Measurements from ENCODE around the gene AHR.

Gene AHR

DNA sequence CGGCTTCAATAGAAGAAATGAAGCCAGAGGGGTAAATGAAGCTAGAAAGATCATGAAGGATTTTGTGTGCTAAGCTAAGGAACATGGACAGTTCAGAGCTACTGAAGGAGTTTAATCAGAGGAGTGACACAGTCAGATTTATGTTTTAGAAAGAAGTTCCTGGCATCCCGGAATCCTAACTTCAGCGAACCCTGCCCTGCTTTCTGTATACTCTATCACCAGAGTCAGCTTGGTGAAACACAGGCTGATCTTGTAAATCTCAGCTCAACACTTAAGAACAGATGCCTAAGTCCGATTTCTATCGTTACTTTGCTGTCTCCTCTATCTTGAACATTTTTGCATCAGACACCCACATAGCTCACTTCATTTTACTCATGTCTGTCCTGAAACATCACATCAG lies 9.1 kb downstream of the AHR start:
- no peak for DNase-seq (ENCODE audit: low read depth)
- no peak overlapping the region for H3K4me3 ChIP-seq (ENCODE audit: low read depth, low read length)
- TF ChIP-seq, protein P1, sequence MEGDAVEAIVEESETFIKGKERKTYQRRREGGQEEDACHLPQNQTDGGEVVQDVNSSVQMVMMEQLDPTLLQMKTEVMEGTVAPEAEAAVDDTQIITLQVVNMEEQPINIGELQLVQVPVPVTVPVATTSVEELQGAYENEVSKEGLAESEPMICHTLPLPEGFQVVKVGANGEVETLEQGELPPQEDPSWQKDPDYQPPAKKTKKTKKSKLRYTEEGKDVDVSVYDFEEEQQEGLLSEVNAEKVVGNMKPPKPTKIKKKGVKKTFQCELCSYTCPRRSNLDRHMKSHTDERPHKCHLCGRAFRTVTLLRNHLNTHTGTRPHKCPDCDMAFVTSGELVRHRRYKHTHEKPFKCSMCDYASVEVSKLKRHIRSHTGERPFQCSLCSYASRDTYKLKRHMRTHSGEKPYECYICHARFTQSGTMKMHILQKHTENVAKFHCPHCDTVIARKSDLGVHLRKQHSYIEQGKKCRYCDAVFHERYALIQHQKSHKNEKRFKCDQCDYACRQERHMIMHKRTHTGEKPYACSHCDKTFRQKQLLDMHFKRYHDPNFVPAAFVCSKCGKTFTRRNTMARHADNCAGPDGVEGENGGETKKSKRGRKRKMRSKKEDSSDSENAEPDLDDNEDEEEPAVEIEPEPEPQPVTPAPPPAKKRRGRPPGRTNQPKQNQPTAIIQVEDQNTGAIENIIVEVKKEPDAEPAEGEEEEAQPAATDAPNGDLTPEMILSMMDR (IDR thresholded peaks at IDR 0.05; ENCODE audit: low read depth, low read length, missing control alignments): no peak
- in situ Hi-C loops (cut with HindIII; ENCODE audit: low sequenced_read_pairs): loop anchor here (25.0 kb wide), 1 partner anchor 320 kb away; no protein-coding TSS in a partner anchor

DNA sequence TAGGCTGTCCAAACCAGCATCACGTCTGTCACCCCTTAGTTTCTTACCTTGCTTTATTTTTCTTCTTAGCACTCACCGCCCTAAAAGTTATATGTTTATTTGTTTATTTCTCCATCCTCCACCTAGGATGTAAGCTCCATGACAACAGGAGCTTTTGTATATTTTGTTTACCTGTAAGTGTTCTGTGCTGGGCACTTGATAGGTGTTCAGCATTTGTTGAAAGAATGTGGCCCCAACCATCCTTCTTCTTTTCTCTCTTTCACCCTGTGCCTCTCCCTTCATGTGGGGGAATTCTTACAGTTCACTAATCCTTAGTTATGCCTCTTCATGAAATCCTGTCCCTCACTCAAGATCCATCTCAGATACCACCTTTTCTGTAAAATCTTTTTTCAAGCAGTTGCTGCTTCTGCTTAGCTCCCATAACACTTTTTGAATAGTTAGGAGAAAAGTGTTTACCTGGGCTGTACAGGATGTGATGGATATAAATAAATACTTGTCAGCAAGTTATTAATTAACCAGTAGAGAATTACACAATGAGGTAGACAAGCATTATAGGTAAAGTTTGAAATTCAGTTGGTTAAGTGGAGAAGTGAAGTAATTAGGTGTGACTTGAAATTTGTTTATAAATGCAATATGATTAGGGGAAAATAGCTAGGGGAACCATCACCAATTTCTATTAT lies 9.7 kb downstream of the AHR start:
- no peak overlapping the region for H3K4me3 ChIP-seq (ENCODE audit: low read depth, low read length)
- DNase-seq (ENCODE audit: low read depth): no peak
- TF ChIP-seq, protein P1 (IDR thresholded peaks at IDR 0.05; ENCODE audit: low read depth, low read length, missing control alignments): no peak
- in situ Hi-C loops (cut with HindIII; ENCODE audit: low sequenced_read_pairs): loop anchor here (25.0 kb wide), 1 partner anchor 321 kb away; no protein-coding TSS in a partner anchor

DNA sequence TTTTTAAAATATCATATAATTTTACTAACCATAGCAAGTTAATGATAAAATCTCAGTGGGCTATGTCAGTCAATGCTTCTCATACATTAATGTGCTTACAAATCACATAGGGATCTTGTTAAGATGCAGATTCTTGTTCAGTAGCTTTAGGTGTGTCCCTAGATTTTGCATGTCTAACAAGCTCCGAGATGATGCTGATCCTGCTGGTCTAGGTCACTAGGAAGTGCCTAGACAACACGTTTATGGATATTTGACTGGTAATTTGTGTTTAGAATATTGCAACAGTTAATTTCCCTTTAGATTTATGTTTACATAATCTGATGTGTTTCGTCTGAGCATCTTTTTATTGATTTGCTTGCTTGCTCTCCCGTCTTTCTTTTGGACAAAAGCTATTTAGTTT lies 12.7 kb downstream of the AHR start:
- TF ChIP-seq, protein P1 (IDR thresholded peaks at IDR 0.05; ENCODE audit: low read depth, low read length, missing control alignments): no peak
- H3K4me3 ChIP-seq (ENCODE audit: low read depth, low read length): no peak overlapping the region
- in situ Hi-C loops (cut with HindIII; ENCODE audit: low sequenced_read_pairs): loop anchor here (25.0 kb wide), 1 partner anchor 324 kb away; no protein-coding TSS in a partner anchor

DNA sequence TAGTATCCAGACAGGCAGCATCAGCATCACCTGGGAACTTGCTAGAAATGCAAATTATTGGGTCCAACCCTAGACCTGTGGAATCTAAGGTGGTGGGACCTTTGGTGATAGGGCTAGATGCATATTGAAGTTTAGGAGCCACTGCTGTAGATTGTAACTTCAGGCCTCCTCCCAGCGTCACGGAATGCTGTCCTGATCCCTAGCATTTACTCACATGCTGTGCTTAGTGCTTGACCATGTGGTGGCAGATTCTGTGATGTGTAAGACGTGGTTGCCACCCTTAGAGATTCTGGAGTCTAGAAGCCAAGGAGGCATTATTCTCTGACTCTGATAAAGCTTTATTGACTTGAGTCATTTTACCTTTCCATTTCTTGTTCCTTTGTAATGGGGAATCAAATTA lies 13.5 kb downstream of the AHR start:
- in situ Hi-C loops (cut with HindIII; ENCODE audit: low sequenced_read_pairs): loop anchor here (25.0 kb wide), 1 partner anchor 325 kb away; no protein-coding TSS in a partner anchor
- no peak for DNase-seq (ENCODE audit: low read depth)
- TF ChIP-seq, protein P1 (IDR thresholded peaks at IDR 0.05; ENCODE audit: low read depth, low read length, missing control alignments): no peak
- no peak overlapping the region for H3K4me3 ChIP-seq (ENCODE audit: low read depth, low read length)

More for the DNA sequence above, 12.7 kb downstream of the AHR start:
- DNase-seq (ENCODE audit: low read depth): no peak

DNA sequence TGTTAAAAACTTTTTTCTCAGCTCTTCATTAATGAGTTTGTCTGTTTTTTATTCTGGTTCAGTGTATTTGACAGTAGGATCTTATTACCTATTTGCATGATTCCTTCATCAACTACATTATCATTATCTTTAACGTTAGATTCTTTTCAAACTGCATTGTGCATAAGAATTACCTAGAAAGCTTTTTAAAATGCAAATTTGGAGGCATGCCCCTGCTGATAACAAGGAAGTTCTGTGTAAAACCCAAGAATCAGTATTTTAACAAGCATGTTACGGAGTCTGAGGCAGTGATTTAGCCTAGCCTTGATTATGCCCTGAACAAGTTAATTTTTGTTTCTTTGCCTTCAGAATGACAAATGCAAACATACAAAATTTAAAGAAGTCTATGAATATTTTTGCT lies 14.2 kb downstream of the AHR start:
- DNase-seq (ENCODE audit: low read depth): no peak
- in situ Hi-C loops (cut with HindIII; ENCODE audit: low sequenced_read_pairs): loop anchor here (25.0 kb wide), 1 partner anchor 325 kb away; no protein-coding TSS in a partner anchor
- TF ChIP-seq, protein P1 (IDR thresholded peaks at IDR 0.05; ENCODE audit: low read depth, low read length, missing control alignments): no peak
- no peak overlapping the region for H3K4me3 ChIP-seq (ENCODE audit: low read depth, low read length)

DNA sequence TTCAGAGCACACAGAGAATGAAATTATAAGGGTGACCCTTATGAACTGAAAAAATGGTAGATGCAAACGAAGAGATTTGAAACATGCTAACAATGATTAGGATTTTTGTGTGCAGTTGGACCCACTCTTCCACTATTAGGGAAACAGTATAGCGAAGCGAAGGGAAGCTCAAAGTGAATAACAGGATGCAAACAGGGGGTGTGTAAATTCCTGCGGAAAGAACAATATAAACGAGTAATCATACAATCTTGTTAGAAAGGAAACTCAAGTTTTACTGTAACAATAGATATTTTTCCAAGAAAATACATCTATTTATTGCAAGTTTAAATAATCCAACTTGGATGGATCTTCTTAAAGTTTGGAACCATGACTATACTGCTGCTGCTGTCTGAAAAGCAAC lies 14.7 kb downstream of the AHR start:
- DNase-seq (ENCODE audit: low read depth): no peak
- H3K4me3 ChIP-seq (ENCODE audit: low read depth, low read length): no peak overlapping the region
- TF ChIP-seq, protein P1 (IDR thresholded peaks at IDR 0.05; ENCODE audit: low read depth, low read length, missing control alignments): no peak
- in situ Hi-C loops (cut with HindIII; ENCODE audit: low sequenced_read_pairs): loop anchor here (25.0 kb wide), 1 partner anchor 326 kb away; no protein-coding TSS in a partner anchor

All from astrocyte of the cerebellum (primary cell).